Urinary bladder (tissue), 2 donors: ENCODE data around the gene PHACTR1. TPM values are rescaled to one million over a fixed set of nuclear protein-coding genes. Genes with fewer than 3 reads are reported as not detected.

Source experiments
- polyA plus RNA-seq: library from polyadenylated mRNA; stranded (reverse); fragments of 200-250 nt; gene quantifications from one replicate; pipeline ENCODE4 v1.2.3, GENCODE V29; 2013
- small RNA-seq: library from RNA; depleted of rRNA; stranded (forward); fragments of <200 nt; gene quantifications from one replicate; pipeline ENCODE3, GENCODE V24; 2014
- total RNA-seq: library from RNA; depleted of rRNA; stranded (reverse); fragments of >200 nt; gene quantifications from one replicate; pipeline ENCODE4 v1.2.3, GENCODE V29; 2014
- donor health status: healthy.

Gene PHACTR1
- total and polyA plus RNA-seq, 2 donors = 3.3 to 4.3 TPM

Small RNA genes within 50 kb of the gene (small RNA-seq; reads per million reads assigned to genes)
- 0.59 reads per million, percentile 55 among the genes with 10 or more reads in this experiment for gene RNU1-11P
